ENCODE results near the gene GJC3.

DNA sequence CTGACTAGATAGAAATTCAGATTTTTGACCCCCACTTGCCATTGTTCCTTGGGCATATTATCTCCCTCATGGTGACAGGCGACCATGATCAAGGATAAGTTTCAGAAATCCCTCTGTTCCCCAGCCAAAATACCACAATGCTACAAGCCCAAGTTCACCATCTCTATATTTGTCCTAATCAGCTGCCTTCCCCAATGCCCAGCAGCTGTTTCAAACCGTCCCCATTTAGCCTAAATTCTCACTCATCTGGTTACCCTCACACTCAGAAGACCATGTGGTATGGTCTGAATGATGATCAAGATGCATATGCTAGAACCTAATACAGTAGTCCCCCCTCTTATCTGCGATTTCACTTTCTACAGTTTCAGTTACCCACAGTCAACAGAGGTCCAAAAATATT, 956 bp upstream of the GJC3 start:
- no peak for TF ChIP-seq CTCF (IDR thresholded peaks at IDR 0.05; ENCODE audit: poor library complexity)
- TF ChIP-seq EZH2phosphoT487 (IDR thresholded peaks at IDR 0.05; ENCODE audit: low read depth, severe bottlenecking, unreplicated experiment), result no peak
- no peak for TF ChIP-seq EZH2 (IDR thresholded peaks at IDR 0.05; ENCODE audit: borderline replicate concordance)

Measured in hepatocyte (in vitro differentiated cells).